Measurements from ENCODE around the gene NUP93.

DNA sequence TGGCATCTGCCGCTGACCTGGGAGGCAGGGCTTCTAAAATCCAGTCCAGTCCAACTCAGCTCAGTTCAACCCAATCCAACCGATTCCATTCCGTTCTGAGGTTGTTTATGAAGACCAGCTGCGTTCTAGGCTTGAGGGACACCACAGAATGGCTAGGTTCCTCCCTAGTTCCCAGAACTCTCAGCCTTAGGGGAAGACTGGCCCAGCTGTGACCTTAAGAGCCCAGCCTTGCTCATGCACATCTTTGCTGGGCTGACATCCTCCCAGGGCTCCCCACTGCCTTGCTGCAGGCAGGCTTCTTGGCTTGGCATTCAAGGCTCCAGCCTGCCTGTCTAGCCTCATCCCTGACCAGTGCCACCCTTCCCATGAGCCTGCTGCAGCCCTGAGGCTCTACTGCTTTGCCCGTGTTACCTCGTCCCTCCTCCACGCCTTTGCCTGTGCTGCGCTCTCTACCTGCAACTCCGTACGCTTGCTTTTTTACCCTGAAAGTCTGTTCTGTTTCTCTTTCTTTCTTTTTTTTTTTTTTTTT lies 143.0 kb downstream of the NUP93 start:
- no peak for TF ChIP-seq POLR2A (IDR thresholded peaks at IDR 0.05)
- TF ChIP-seq, protein P1, sequence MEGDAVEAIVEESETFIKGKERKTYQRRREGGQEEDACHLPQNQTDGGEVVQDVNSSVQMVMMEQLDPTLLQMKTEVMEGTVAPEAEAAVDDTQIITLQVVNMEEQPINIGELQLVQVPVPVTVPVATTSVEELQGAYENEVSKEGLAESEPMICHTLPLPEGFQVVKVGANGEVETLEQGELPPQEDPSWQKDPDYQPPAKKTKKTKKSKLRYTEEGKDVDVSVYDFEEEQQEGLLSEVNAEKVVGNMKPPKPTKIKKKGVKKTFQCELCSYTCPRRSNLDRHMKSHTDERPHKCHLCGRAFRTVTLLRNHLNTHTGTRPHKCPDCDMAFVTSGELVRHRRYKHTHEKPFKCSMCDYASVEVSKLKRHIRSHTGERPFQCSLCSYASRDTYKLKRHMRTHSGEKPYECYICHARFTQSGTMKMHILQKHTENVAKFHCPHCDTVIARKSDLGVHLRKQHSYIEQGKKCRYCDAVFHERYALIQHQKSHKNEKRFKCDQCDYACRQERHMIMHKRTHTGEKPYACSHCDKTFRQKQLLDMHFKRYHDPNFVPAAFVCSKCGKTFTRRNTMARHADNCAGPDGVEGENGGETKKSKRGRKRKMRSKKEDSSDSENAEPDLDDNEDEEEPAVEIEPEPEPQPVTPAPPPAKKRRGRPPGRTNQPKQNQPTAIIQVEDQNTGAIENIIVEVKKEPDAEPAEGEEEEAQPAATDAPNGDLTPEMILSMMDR (IDR thresholded peaks at IDR 0.05 in 4 of 5, conservative IDR thresholded peaks at IDR 0.05 in 1 of 5): no peak
